Heart right ventricle (tissue), 16 donors: Measurements from ENCODE around the gene PDXK. TPM values are rescaled to one million over a fixed set of nuclear protein-coding genes. Genes with fewer than 3 reads are reported as not detected.
"Not testable (repeated sequence)": the region's sequence is repeated elsewhere in the genome, so short reads cannot be mapped to it uniquely, and the experiment has no call there.

ENCODE experiments used
- ATAC-seq, 8 donors: fragments of 200-7000 bp; cut with Tn5 transposase; one replicate each; pipeline ENCODE4 v1.9.1; 2020; ENCODE audit warnings: mild to moderate bottlenecking in 8 of 8, moderate library complexity in 8 of 8, moderate number of reproducible peaks in 1 of 8
- DNase-seq, 2 donors: peaks; one replicate each; pipeline ENCODE4 v3.0.0-alpha.2; 2020
- H3K27ac ChIP-seq, 10 donors: fragments of 200-600 bp; sonication (generic) in 2 of 10; one replicate each; pipeline versions ENCODE4 v1.5.0 to v1.8.0; 2020 to 2022; ENCODE audit warnings: mild to moderate bottlenecking in 3 of 10
- H3K27me3 ChIP-seq, 7 donors: fragments of 200-600 bp; one replicate each; pipeline ENCODE4 v1.8.0; 2021 to 2022; ENCODE audit warnings: mild to moderate bottlenecking in 2 of 7
- H3K36me3 ChIP-seq, 9 donors: fragments of 200-600 bp; sonication (generic) in 1 of 9; one replicate each; pipeline versions ENCODE4 v1.5.0 to v1.8.0; 2020 to 2022; ENCODE audit warnings: mild to moderate bottlenecking in 2 of 9
- H3K4me1 ChIP-seq, 9 donors: fragments of 200-600 bp; sonication (generic) in 1 of 9; one replicate each; pipeline versions ENCODE4 v1.5.0 to v1.8.0; 2020 to 2022; ENCODE audit warnings: mild to moderate bottlenecking in 4 of 9
- H3K4me3 ChIP-seq, 10 donors: fragments of 200-600 bp; sonication (generic) in 2 of 10; one replicate each; pipeline versions ENCODE4 v1.5.0 to v1.8.0; 2020 to 2022; ENCODE audit warnings: mild to moderate bottlenecking in 7 of 10, moderate library complexity in 2 of 10
- H3K9me3 ChIP-seq, 11 donors: fragments of 200-600 bp in 10 of 11; sonication (generic) in 2 of 11; one replicate each; pipeline versions ENCODE4 v1.5.0 to v1.8.0; 2013 to 2022; ENCODE audit warnings: mild to moderate bottlenecking in 2 of 11, control low read depth in 1 of 11, moderate library complexity in 1 of 11
- CTCF ChIP-seq, 9 donors: fragments of 200-600 bp; sonication (generic) in 2 of 9; IDR thresholded peaks; one replicate each; pipeline versions ENCODE4 v1.5.0 to v1.8.0; 2021 to 2022; ENCODE audit warnings: antibody characterized with exemption in 9 of 9, mild to moderate bottlenecking in 5 of 9, moderate library complexity in 1 of 9
- WGBS, 2 donors: extraction: QIAGEN DNeasy Blood & Tissue Kit; methylation state at CpG; one replicate each; pipeline ENCODE4 v1.1.7; 2013; ENCODE audit warnings: inconsistent platforms in 1 of 2; 5-methylcytosine and 5-hydroxymethylcytosine counted together
- intact Hi-C, 10 donors: fragments of 100-400 bp; cut with DNase I; formaldehyde crosslinking; loops; one replicate each; pipeline versions ENCODE4 v1.11.1 to v1.14.2; 2022
- polyA plus RNA-seq, 2 donors: library from polyadenylated mRNA; stranded (reverse); fragments of 200-250 nt; gene quantifications; one replicate each; pipeline ENCODE4 v1.2.3, GENCODE V29; 2013
- total RNA-seq, 10 donors: library from RNA; stranded (reverse); fragmentation: NEBNext Ultra II Directional in 3 of 10; extraction: Animal tissue kit (Norgen Biotek cat#: 25700) in 3 of 10; gene quantifications; one replicate each; pipeline versions ENCODE4 v1.2.1 to v1.2.4, GENCODE V29; 2021 to 2023
- donor health status: Arrhythmogenic right ventricular cardiomyopathy.
- donor health status: ischemic (EF 13 %, LVEDD 7.1; RV severe dilation, severe dysfunction).
- donor health status: healthy with polysubstance abuse.
- donor health status: DM: no; HTN: yes; CAD: no.
- donor health status: DM: no; HTN: no; CAD: no.
- donor health status: ischemic (EF 25% LVEDD 6.9; RV normal size, moderate dysfunction).
- donor health status: ischemic (EF 25% LVEDD 5.7; RV mildly dilated, moderate dysfunction).
- donor health status: healthy.
- donor health status: DM: yes; HTN: yes; CAD: no.
- donor health status: Ischemic cardiomyopathy.
- donor health status: ischemic (EF 35%, LVEDD 5.7; RV mildly dilated, moderate dysfunction).
- donor health status: nonischemic (EF 11% LVEDD 7.7; RV severe dilation, severe dysfunction).
- donor health status: DM: yes; HTN: yes; CAD: no.
- donor health status: PGD.
- donor health status: ischemic (EF 29% LVEDD 5.4; RV normal size, mild dysfunction).
- donor health status: nonischemic (EF 23%, LVEDD 6.1; RV moderate dilation, normal function).

Gene PDXK
- total and polyA plus RNA-seq, 12 donors = 47.8 to 102 (median 73.0) TPM

GRCh38 chr21:43712268-43712942, 6.5 kb upstream of the PDXK start:
- intact Hi-C loops = no loop called here
- peak in 4 of 8 donors; percentile 28 to 72 (median 46) for ATAC-seq
- Histone ChIP-seq H3K4me3 (no peak overlapping the region), H3K27ac (no peak overlapping the region), H3K27me3 (no peaks in the 10 kb centered on the region), H3K4me1 (peaks cover 0 to 16% (median 0%) of the 10 kb centered on the region in 9 donors), H3K36me3 (no peaks in the 10 kb centered on the region), H3K9me3 (peaks cover 0 to 4% (median 0%) of the 10 kb centered on the region in 11 donors)
- no peak for TF ChIP-seq CTCF (IDR thresholded peaks at IDR 0.05)
- DNase-seq = no peak
- 62 to 74% methylated on average over 13 of the region's 13 CpGs for WGBS, 2 donors

- ATAC-seq, H3K36me3 ChIP-seq, H3K27ac ChIP-seq, H3K4me3 ChIP-seq, H3K9me3 ChIP-seq, H3K27me3 ChIP-seq, DNase-seq, intact Hi-C loops: not testable (repeated sequence)
- peaks cover 0 to 18% (median under 1%) of the 10 kb centered on the region in 9 donors for H3K4me1 ChIP-seq
- 98 to 99% methylated on average over 6 of the region's 6 CpGs for WGBS, 2 donors
Measured at GRCh38 chr21:43713123-43713522, 5.8 kb upstream of the PDXK start.

- H3K4me1 ChIP-seq = peaks cover 9 to 33% (median 25%) of the 10 kb centered on the region in 9 donors
- WGBS, 2 donors = 73 to 80% methylated on average over 12 of the region's 12 CpGs
Measured at GRCh38 chr21:43716376-43717165, 2.4 kb upstream of the PDXK start.

GRCh38 chr21:43717166-43717853, 1.6 kb upstream of the PDXK start:
- WGBS, 2 donors = 83 to 85% methylated on average over 13 of the region's 13 CpGs
- peaks cover 9 to 37% (median 28%) of the 10 kb centered on the region in 9 donors for H3K4me1 ChIP-seq
- no peak overlapping the region for H3K4me3 ChIP-seq
- H3K27me3 ChIP-seq = no peaks in the 10 kb centered on the region
- TF ChIP-seq CTCF (IDR thresholded peaks at IDR 0.05) = no peak
- ATAC-seq (no peak), DNase-seq (no peak)
- intact Hi-C loops = loop anchor here in 1 of 10 donors (2.0 kb wide), 1 partner anchor 17 kb away; no protein-coding TSS in a partner anchor
- H3K36me3 ChIP-seq = no peaks in the 10 kb centered on the region
- no peaks in the 10 kb centered on the region for H3K9me3 ChIP-seq
- H3K27ac ChIP-seq = no peak overlapping the region

More at GRCh38 chr21:43716376-43717165, 2.4 kb upstream of the PDXK start:
- intact Hi-C loops = loop anchor here in 1 of 10 donors (2.0 kb wide), 1 partner anchor 16 kb away; no protein-coding TSS in a partner anchor
- TF ChIP-seq CTCF (IDR thresholded peaks at IDR 0.05) = no peak
- Histone ChIP-seq H3K9me3 (no peaks in the 10 kb centered on the region), H3K36me3 (no peaks in the 10 kb centered on the region), H3K27ac (no peak overlapping the region), H3K4me3 (no peak overlapping the region), H3K27me3 (no peaks in the 10 kb centered on the region)
- DNase-seq (no peak), ATAC-seq (no peak)
